Duodenal mucosa (tissue), 2 donors: ENCODE data around the gene CCNI.
"Not testable (repeated sequence)": the region's sequence is repeated elsewhere in the genome, so short reads cannot be mapped to it uniquely, and the experiment has no call there.

Source experiments
- H3K27ac ChIP-seq: one replicate; pipeline ENCODE4 v1.7.0; 2013; ENCODE audit warnings: low read depth, low read length
- H3K27me3 ChIP-seq, 2 donors: one replicate each; pipeline ENCODE4 v1.7.0; 2013; ENCODE audit warnings: low read length in 2 of 2, control low read depth in 1 of 2; ENCODE audit not compliant: insufficient read depth in 2 of 2, control insufficient read depth in 1 of 2
- H3K36me3 ChIP-seq, 2 donors: one replicate each; pipeline ENCODE4 v1.7.0; 2013; ENCODE audit warnings: low read length in 2 of 2, control low read depth in 1 of 2; ENCODE audit not compliant: insufficient read depth in 2 of 2, control insufficient read depth in 1 of 2
- H3K4me1 ChIP-seq, 2 donors: one replicate each; pipeline ENCODE4 v1.7.0; 2013; ENCODE audit warnings: low read length in 2 of 2, control low read depth in 1 of 2; ENCODE audit not compliant: insufficient read depth in 2 of 2, control insufficient read depth in 1 of 2
- H3K4me3 ChIP-seq, 2 donors: one replicate each; pipeline ENCODE4 v1.7.0; 2013; ENCODE audit warnings: low read length in 2 of 2, low read depth in 1 of 2
- H3K9ac ChIP-seq, 2 donors: one replicate each; pipeline ENCODE4 v1.7.0; 2013; ENCODE audit warnings: low read length in 2 of 2, low read depth in 1 of 2
- H3K9me3 ChIP-seq, 2 donors: one replicate each; pipeline ENCODE4 v1.7.0; 2013; ENCODE audit warnings: low read length in 2 of 2, control low read depth in 1 of 2; ENCODE audit not compliant: control insufficient read depth in 1 of 2

The CCNI gene

GRCh38 chr4:77084019-77084639 is 8.3 kb upstream of the CCNI start:
- no peak overlapping the region for H3K27ac ChIP-seq
- no peaks in the 10 kb centered on the region for H3K4me1 ChIP-seq
- no peaks in the 10 kb centered on the region for H3K9me3 ChIP-seq
- no peaks in the 10 kb centered on the region for H3K36me3 ChIP-seq
- no peak overlapping the region for H3K9ac ChIP-seq
- H3K27me3 ChIP-seq = no peaks in the 10 kb centered on the region
- no peak overlapping the region for H3K4me3 ChIP-seq

GRCh38 chr4:77082886-77083608 is 7.3 kb upstream of the CCNI start:
- no peaks in the 10 kb centered on the region for H3K9me3 ChIP-seq
- H3K4me3 ChIP-seq = no peak overlapping the region
- H3K9ac ChIP-seq = no peak overlapping the region
- no peaks in the 10 kb centered on the region for H3K27me3 ChIP-seq
- H3K36me3 ChIP-seq = no peaks in the 10 kb centered on the region
- no peak overlapping the region for H3K27ac ChIP-seq
- H3K4me1 ChIP-seq = no peaks in the 10 kb centered on the region

- H3K27me3 ChIP-seq, H3K9ac ChIP-seq, H3K4me1 ChIP-seq, H3K4me3 ChIP-seq, H3K36me3 ChIP-seq, H3K9me3 ChIP-seq, H3K27ac ChIP-seq: not testable (repeated sequence)
Observed at GRCh38 chr4:77080806-77081205, 5.0 kb upstream of the CCNI start.

- Histone ChIP-seq H3K27me3 (no peaks in the 10 kb centered on the region), H3K9me3 (no peaks in the 10 kb centered on the region), H3K4me1 (peaks cover 0 to under 1% of the 10 kb centered on the region in 2 donors), H3K27ac (no peak overlapping the region), H3K4me3 (no peak overlapping the region), H3K9ac (no peak overlapping the region), H3K36me3 (no peaks in the 10 kb centered on the region)
Observed at GRCh38 chr4:77079281-77079680, 3.5 kb upstream of the CCNI start.

- H3K4me3 ChIP-seq = no peak overlapping the region
Observed at GRCh38 chr4:77078401-77078800, 2.6 kb upstream of the CCNI start.

GRCh38 chr4:77076889-77077635 is 1.3 kb upstream of the CCNI start:
- Histone ChIP-seq H3K27me3 (no peaks in the 10 kb centered on the region), H3K4me3 (peak overlapping the region; percentile 87 to 96), H3K4me1 (peaks cover 7 to 22% of the 10 kb centered on the region in 2 donors), H3K27ac (peak overlapping the region; percentile 93), H3K36me3 (no peaks in the 10 kb centered on the region), H3K9ac (peak overlapping the region; percentile 93 to 97), H3K9me3 (no peaks in the 10 kb centered on the region)

More at GRCh38 chr4:77078401-77078800, 2.6 kb upstream of the CCNI start:
- Histone ChIP-seq H3K36me3 (no peaks in the 10 kb centered on the region), H3K27me3 (no peaks in the 10 kb centered on the region), H3K9ac (no peak overlapping the region), H3K9me3 (no peaks in the 10 kb centered on the region), H3K4me1 (peaks cover 3 to 9% of the 10 kb centered on the region in 2 donors), H3K27ac (no peak overlapping the region)

- peak overlapping the region; percentile 87 to 96 for H3K4me3 ChIP-seq
- no peaks in the 10 kb centered on the region for H3K9me3 ChIP-seq
- H3K36me3 ChIP-seq = no peaks in the 10 kb centered on the region
- H3K9ac ChIP-seq = peak overlapping the region; percentile 93 to 97
- H3K4me1 ChIP-seq = peaks cover 7 to 29% of the 10 kb centered on the region in 2 donors
- no peaks in the 10 kb centered on the region for H3K27me3 ChIP-seq
- H3K27ac ChIP-seq = peak overlapping the region; percentile 93
Observed at GRCh38 chr4:77074981-77075855, 571 bp downstream of the CCNI start.

GRCh38 chr4:77074381-77074831 is 1.4 kb downstream of the CCNI start:
- Histone ChIP-seq H3K9ac (peak overlapping the region; percentile 45 to 97), H3K27ac (peak overlapping the region; percentile 43), H3K4me3 (peak overlapping the region; percentile 87 to 96)

GRCh38 chr4:77073981-77074380 is 1.8 kb downstream of the CCNI start:
- Histone ChIP-seq H3K9me3 (no peaks in the 10 kb centered on the region), H3K9ac (peak overlapping the region; percentile 45 to 97), H3K27me3 (no peaks in the 10 kb centered on the region), H3K4me3 (peak overlapping the region; percentile 87 to 96), H3K4me1 (peaks cover 9 to 29% of the 10 kb centered on the region in 2 donors), H3K36me3 (no peaks in the 10 kb centered on the region), H3K27ac (peak overlapping the region; percentile 43)

More at GRCh38 chr4:77074381-77074831, 1.4 kb downstream of the CCNI start:
- Histone ChIP-seq H3K27me3 (no peaks in the 10 kb centered on the region), H3K36me3 (no peaks in the 10 kb centered on the region), H3K9me3 (no peaks in the 10 kb centered on the region), H3K4me1 (peaks cover 7 to 29% of the 10 kb centered on the region in 2 donors)
